Activated CD4-positive, alpha-beta T cell treated with anti-CD3 and anti-CD28 coated beads, Interleukin-2, amount 50 U/mL, for 48 hours (primary cell): ENCODE measurements around the gene CD22.
"Not testable (repeated sequence)": the region's sequence is repeated elsewhere in the genome, so short reads cannot be mapped to it uniquely, and the experiment has no call there.

Source experiments
- DNase-seq, 2 experiments: peaks; one replicate each; pipeline ENCODE4 v3.0.0-alpha.2; 2020

Gene CD22

GRCh38 chr19:35362261-35363000 is 33.4 kb downstream of the CD22 start:
- no peak for DNase-seq

GRCh38 chr19:35363001-35363590 is 34.1 kb downstream of the CD22 start:
- no peak for DNase-seq

- DNase-seq = no peak
Observed at GRCh38 chr19:35363711-35364425, 34.9 kb downstream of the CD22 start.

GRCh38 chr19:35365303-35365702 is 36.3 kb downstream of the CD22 start:
- DNase-seq = no peak

DNA sequence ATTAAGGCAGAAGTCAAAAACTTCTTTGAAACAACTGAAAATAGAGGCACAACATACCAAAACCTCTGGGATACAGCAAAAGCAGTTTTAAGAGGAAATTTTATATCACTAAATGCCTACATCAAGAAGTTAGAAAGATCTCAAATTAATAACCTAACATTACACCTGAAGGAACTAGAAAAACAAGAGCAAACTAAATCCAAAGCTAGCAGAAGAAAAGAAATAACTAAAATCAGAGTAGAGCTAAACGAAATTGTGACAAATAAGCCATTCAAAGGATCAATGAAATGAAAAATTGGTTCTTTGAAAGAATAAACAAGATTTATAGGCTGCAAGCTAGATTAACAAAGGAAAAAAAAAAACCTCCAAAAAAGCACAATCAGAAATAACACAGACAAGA is 39.4 kb downstream of the CD22 start:
- no peak for DNase-seq

DNA sequence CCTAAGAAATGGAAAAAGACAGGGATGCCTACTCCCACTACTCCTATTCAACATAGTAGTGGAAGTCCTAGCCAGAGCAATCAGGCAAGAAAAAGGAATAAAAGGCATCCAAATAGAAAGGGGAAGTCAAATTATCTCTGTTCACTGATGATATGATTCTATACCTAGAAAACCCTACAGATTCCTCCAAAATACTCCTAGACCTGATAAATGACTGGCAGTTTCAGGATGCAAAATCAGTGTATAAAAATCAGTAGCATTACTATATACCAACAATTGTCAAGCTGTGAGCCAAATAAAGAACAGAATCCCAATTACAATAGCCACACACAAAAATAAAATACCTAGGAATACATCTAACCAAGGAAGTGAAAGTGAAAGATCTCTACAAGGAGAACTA is 40.5 kb downstream of the CD22 start:
- DNase-seq = no peak

- no peak for DNase-seq
Observed at GRCh38 chr19:35370722-35371121, 41.7 kb downstream of the CD22 start, which contains the start of gene GPR42. GPR42 (plus strand) TSS chr19:35371068; CDS start chr19:35371360, 292 bp downstream.

- no peak for DNase-seq
Observed at GRCh38 chr19:35373492-35373891, 44.5 kb downstream of the CD22 start.

- not testable (repeated sequence) for DNase-seq
Observed at GRCh38 chr19:35374031-35374430, 45.0 kb downstream of the CD22 start.

- DNase-seq = no peak
Observed at GRCh38 chr19:35375505-35376307, 46.7 kb downstream of the CD22 start.

DNA sequence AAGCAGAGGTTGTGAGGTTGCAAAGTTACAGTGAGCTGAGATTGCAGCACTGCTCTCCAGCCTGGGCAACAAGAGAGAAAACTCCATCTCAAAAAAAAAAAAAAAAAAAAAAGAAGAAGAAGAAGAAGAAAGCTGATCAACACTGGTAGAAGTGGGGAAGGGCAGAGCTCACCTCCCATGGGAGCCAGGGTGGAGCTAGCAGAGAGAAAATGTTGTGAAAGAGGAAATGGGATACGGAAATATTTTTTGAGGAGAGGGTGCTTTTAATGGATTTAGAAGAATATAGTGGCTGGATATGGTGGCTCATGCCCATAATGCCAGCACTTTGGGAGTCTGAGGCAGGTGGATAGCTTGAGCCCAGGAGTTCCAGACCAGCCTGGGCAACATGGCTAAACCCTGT is 48.7 kb downstream of the CD22 start:
- no peak for DNase-seq

DNA sequence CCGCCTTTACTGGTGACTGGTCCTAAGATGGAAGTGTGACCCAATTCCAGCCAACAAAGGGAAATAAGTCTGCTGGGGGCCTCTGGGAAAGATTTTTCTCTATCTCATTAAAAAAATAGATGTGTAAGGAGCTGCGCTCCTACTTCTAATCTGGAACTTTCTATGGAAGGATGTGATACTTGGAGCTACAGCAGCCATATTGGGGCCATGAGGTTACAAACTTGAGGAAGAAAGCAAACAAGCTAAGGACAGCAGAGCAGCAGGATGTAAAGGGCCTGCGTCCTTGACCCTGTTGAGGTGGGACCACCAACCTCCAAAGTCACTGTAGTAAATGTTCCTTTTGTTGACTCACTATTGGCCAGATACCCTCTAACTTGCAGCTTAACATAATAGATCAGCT is 49.4 kb downstream of the CD22 start:
- no peak for DNase-seq

DNA sequence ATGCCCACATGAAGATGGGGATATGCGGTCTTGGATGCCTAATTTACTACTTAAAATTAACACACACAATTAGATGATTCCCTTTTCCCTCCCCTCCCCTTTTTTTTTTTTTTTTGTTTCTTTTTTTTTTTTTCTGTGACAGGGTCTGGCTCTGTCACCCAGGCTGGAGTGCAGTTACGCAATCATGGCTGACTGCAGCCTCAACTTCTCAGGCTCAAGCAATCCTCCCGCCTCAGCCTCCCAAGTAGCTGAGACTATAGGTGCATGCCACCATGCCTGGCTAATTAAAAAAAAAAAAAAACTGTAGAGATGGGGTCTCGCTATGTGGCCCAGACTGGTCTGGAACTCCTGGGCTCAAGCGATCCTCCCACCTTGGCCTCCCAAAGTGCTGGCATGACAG is 50.6 kb downstream of the CD22 start:
- not testable (repeated sequence) for DNase-seq

DNA sequence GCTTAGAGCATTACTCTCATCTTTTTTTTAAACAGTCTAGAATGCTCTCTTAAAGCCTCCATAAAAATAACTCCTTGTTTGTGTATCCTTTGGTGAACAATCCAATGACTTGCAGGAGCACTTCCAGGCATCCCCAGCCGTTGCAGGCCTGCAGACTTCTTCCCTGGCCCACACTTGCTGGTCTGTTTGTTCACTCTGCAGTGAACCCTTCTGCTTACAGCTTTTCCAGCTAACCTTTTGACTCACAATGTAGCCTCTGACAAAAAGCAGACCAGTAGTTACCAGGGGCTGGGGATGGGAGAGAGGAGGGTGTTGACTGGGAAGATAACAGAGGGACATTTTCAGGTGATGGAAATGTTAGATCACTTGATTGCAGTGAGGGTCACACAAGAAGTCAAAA is 51.0 kb downstream of the CD22 start:
- DNase-seq = no peak

GRCh38 chr19:35380450-35381124 is 51.6 kb downstream of the CD22 start:
- no peak for DNase-seq

DNA sequence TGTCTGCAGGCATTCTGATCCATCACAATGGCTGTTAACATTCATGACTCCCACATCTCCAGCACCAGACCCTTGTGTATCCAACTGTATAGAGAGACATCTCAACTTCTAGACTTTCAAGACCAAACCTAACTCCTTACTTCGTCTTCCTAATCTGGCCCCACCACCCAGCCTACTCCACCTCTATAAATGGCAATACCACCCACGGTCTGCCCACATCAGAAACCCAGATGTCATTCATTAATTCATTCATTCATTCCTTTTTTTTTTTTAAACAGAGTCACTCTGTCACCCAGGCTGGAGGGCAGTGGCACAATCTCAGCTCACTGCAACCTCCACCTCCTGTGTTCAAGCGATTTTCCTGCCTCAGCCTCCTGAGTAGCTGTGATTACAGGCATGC is 52.3 kb downstream of the CD22 start:
- no peak for DNase-seq

DNA sequence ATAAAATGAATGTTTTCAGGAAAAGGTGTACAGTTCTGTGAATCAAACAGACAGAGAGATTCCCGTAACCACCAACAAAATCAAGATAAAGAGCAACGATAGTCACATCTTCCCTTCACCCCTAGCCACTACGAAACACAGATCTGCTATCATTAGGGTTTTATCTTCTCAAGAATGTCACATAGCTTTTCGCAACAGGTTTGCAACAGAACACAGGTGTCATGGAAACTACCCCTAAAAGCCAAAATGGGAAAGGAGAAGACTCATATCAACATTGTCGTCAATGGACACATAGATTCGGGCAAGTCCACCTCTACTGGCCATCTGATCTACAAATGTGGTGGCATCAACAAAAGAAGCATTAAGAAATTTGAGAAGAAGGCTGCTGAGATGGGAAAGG is 52.9 kb downstream of the CD22 start:
- no peak for DNase-seq

- DNase-seq = no peak
Observed at GRCh38 chr19:35383536-35383935, 54.5 kb downstream of the CD22 start.

GRCh38 chr19:35388277-35389054 is 59.5 kb downstream of the CD22 start:
- DNase-seq = no peak

- DNase-seq = no peak
Observed at GRCh38 chr19:35389192-35389861, 60.3 kb downstream of the CD22 start.
